GM21360 (cell line): ENCODE measurements around the gene MED16.
"Not testable (repeated sequence)": the region's sequence is repeated elsewhere in the genome, so short reads cannot be mapped to it uniquely, and the experiment has no call there.

ENCODE experiments used
- ATAC-seq: cut with Tn5 transposase; IDR thresholded peaks from one replicate; pipeline ENCODE4 v1.9.1; 2021; ENCODE audit warnings: mild to moderate bottlenecking, moderate library complexity; ENCODE audit not compliant: unreplicated experiment

Gene MED16

GRCh38 chr19:891421-892200, 1.4 kb downstream of the MED16 start:
- not testable (repeated sequence) for ATAC-seq

DNA sequence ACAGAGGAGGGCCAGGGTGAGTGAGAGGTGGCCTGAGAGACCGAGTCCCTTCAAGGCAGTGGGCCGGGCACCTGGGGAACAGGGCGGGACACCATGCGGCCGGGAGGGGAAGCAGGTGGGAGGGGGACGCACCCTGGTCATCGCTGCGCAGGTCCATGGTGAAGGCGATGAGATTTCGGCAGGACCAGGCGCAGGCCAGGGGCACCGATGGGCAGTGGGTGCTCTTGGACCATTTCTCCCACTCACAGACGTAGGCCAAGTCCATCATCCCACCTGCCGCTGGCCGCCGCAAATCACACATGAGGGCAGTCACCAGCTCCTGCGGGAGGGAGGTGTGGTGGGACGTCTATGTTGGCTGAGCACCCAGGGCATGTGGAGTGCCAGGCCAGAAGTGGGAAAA, 2.2 kb downstream of the MED16 start:
- no peak for ATAC-seq

GRCh38 chr19:889662-890295, 3.2 kb downstream of the MED16 start:
- ATAC-seq: no peak

DNA sequence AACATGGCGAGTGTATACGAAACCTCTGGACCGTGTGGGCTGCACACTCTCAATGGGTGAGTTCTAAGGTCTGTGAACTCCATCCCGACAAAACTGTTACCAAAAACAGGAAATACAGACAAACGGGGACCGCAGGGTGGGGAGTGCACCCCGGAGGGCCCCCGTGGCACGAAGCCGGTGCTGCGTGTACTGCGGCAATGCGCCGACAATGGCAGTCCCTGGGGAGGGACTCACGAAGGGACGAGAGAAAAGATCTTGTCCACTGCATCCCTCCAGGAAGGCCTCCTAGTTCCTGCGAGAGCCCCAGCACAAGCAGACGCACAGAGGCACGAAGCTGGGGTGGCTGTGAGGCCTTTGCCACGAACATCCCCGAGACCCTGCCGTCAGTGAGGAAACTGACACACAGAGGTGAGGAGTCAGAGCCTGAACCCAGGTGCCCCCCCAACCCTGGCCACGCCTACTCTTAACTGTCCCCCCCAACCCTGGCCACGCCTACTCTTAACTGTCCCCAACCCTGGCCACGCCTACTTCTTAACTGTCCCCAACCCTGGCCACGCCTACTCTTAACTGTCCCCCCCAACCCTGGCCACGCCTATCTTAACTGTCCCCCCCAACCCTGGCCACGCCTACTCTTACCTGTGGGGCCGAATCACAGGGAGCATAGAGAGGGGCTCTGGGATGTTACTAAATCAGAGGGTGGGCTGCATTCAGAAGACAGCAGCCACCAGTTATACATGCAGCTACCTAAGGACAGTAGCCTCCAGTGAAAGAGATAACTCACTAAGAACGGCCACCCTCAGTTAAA, 4.2 kb downstream of the MED16 start:
- no peak for ATAC-seq

GRCh38 chr19:887599-887998, 5.4 kb downstream of the MED16 start:
- ATAC-seq: no peak

DNA sequence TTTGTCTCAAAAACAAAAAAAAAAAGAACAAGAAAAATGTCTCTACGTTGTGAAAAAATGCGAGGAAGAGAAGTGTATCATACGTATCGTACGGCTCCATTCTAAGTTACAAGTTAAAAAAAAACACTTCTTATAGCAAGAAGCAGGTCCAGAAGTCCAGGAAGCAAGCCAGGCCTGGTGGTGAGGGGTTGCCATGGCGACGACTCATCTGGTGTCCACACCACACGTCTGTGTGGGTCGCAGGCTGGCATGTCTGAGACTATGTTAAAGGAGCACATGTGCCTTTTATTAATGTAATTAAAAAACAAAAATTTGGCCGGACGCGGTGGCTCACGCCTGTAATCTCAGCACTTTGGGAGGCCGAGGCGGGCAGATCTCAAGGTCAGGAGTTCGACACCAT, 5.9 kb downstream of the MED16 start:
- no peak for ATAC-seq

DNA sequence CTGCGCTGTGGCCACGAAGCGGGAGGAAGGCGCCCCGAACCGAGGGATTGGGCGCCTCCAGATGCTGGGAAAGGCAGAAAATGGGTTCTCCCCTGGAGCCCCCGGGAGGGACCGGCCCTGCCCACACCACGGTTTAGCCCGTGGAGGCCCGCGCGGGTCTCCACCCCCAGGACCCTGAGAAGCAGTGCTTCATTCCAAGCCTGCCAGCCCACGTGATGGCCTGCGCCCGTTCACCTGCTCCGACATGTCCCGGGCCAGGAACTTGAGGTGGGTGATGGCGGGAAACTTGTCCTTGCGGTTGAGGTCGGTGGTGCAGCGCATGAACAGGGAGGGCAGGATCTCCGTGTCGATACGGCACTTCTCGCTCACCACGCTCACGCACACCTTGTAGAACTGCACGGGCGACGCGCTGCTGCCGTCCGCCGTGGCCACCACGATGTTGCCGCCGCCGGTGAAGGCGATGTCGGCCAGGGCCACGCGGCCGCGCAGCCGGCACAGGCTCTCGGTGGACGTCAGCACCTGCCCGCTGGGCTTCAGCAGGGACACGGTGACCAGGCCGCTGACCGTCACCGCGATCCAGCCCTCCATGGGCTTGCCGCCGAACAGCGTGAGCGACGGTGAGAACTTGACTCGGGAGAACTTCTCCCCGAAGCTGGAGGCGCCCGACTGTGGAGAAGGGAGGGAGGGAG, 7.3 kb downstream of the MED16 start:
- ATAC-seq: no peak

GRCh38 chr19:884420-885211, 8.4 kb downstream of the MED16 start:
- no peak for ATAC-seq

GRCh38 chr19:883661-884211, 9.3 kb downstream of the MED16 start:
- ATAC-seq: no peak

DNA sequence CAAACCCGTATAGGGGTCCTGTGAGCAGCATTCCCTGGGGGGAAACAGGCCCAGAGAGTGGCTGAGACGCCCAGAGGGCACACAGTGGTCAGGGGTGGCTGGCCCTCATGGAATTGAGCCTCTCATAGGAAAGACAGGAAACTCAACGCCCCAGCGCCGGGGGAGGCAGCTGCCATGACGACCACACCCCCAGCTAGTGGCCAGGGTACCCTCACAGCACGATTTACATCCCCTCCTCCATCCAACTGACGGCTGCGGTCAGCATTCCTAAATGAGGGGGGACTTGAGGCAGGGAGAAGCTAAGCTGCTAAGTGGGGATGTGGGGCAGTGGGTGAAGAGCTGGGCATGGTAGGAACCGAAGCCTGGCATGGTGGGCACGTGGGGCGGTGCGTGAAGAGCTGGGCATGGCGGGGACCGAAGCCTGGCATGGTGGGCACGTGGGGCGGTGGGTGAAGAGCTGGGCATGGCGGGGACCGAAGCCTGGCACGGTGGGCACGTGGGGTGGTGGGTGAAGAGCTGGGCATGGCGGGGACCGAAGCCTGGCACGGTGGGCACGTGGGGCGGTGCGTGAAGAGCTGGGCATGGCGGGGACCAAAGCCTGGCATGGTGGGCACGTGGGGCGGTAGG, 10.0 kb downstream of the MED16 start:
- ATAC-seq: no peak

DNA sequence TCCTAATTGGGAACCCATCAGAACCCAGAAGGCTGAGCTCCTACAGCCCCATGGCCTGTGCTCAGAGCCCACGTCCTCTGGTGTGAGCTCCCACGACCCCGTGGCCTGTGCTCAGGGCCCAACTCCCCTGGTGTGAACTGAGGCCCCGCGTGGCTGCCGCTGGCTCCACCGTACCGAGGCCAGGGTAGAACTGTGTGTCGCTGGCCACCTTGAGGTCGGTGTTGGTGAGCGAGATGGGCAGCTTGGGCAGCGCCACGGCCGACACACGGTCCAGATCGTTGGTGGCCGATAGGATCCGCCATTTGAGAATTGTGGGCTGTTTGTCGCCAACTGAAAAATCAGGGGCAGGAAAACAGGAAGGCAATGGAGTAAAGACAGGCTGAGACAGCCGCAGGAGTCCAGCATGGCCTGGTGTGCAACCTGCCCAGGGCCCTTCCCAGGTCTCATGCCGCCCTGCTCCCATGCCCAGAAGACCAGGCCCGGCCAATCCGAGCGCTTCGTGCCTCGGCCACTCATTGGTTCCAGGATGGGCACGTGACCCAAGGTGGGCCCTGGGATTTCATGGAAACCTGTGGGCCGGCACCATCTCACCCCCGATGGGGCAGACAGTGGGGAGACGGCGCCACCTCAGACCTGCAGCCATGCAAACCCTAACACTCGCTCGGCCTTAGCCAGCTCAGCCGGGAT, 11.5 kb downstream of the MED16 start:
- ATAC-seq: no peak

GRCh38 chr19:879711-880438, 13.1 kb downstream of the MED16 start:
- ATAC-seq: no peak

GRCh38 chr19:878751-879561, 14.0 kb downstream of the MED16 start:
- not testable (repeated sequence) for ATAC-seq

DNA sequence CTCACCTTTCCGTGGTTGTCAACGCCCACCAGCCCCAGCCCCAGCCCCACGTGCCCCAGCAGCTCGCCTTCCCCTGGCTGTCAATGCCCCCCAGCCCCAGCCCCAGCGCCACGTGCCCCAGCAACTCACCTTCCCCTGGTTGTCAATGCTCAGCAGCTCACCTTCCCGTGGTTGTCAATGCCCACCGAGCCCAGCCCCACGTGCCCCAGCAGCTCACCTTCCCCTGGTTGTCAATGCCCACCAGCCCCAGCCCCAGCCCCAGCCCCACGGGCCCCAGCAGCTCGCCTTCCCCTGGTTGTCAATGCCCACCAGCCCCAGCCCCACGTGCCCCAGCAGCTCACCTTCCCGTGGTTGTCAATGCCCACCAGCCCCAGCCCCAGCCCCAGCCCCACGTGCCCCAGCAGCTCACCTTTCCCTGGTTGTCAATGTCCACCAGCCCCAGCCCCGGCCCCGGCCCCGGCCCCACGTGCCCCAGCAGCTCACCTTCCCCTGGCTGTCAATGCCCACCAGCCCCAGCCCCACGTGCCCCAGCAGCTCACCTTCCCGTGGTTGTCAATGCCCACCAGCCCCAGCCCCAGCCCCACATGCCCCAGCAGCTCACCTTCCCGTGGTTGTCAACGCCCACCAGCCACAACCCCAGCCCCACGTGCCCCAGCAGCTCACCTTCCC, 14.9 kb downstream of the MED16 start:
- ATAC-seq: not testable (repeated sequence)

DNA sequence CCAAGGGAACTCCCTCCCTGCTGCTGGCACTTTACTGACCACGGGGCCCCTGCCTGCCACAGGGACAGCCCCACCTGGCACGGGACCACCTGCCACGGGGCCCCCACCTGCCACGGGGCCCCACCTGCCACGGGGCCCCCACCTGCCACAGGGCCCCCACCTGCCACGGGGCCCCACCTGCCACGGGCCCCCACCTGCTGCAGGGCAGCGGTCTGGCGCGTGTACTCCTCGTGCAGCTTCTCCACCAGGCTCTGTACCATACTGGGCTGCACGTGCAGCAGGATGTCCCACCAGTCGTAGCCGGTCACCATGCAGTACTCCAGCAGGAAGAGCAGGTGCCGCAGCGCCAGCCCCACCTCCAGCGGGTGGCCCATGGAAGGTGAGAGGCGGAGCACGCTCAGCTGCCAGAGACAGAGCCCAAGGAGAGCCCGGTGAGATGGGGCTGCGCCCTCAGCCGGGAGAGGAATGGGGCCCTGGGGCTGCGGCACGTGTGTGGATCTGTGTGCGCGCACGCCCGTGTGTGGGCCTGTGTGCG, 16.1 kb downstream of the MED16 start:
- no peak for ATAC-seq

GRCh38 chr19:876089-876488, 16.9 kb downstream of the MED16 start:
- ATAC-seq: no peak
